ENCODE measurements around the gene GNAL. TPM values are rescaled to one million over a fixed set of nuclear protein-coding genes. Genes with fewer than 3 reads are reported as not detected.

Gene GNAL
- total RNA-seq, 2 donors from 2014 or later = 0.55 to 1.6 TPM

DNA sequence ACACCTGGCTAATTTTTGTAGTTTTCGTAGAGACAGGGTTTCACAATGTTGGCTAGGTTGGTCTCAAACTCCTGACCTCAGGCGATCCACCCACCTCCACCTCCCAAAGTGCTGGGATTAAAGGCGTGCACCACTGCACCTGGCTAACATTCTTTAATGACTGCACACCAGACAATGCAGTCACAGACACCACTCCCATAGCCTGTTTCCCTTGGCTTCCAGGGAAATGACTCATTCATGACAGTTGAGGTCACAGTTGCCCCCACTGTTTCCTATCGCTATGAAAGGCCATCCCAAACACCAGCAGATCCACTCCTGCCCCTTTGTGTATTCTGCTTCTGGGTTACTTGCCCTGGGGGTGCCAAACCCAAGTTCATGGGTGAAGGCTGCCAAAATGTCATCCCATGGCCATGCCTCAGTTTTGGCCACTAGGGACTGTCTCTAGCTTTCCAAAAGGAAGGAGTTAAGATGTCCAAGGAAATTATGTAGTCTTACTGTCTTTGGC lies 170.9 kb downstream of the GNAL start:
- H3K9me3 Mint-ChIP-seq = no peaks in the 10 kb centered on the region
- H3K4me3 Mint-ChIP-seq = no peak overlapping the region
- no peak for DNase-seq
- H3K36me3 Mint-ChIP-seq (ENCODE audit: insufficient read depth in 2 of 2) = no peaks in the 10 kb centered on the region
- peaks cover 21% of the 10 kb centered on the region for H3K4me1 Mint-ChIP-seq (ENCODE audit: low read depth)
- H3K27me3 Mint-ChIP-seq (ENCODE audit: low read depth) = peaks cover 3% of the 10 kb centered on the region
- peak; percentile 44 to 54 for ATAC-seq (replicated peaks in 1 of 2)
- no peak overlapping the region for H3K27ac Mint-ChIP-seq

DNA sequence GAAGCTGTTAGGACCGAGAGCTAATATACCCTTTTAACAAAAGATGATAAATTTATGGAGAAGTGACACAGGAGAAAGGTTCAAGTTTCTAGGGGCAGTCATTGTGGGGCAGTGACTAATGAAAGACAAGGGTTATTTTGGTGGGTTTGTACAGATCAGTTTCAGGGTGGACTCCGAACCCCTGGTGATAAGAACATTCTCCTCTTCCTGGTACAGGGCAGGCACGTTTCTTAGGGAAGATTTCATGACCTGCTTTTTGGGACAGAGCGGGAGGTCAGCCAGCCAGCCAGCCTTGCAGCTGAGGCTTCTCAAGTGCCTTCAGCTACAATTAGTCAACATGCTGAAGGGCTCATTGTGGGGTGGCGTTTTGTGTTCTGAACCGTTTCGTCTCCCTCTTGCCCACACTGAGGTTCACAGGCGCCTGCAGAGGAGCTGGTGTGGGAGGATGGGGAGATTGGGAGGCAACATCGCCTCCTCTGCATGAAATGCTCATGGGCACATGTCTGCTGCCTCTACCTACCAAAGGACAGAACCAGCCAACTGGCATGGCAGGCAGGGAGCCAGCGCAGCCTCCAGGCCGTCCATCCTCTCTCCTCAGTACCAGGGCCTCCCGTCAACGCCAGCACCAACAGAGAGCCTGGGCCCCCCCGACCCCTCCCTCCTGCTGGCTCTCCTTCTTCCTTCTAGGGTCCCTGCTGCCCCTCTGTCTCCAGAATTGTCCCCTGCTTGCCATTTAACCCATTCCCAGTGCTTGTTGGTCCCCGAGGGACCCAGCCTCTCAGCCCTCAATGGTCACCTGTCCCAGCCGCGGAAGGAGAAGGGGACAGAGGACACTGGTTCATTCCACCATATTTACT lies 171.8 kb downstream of the GNAL start:
- Mint-ChIP-seq H3K27ac (no peak overlapping the region), H3K27me3 (ENCODE audit: low read depth) (peaks cover 9% of the 10 kb centered on the region), H3K4me1 (ENCODE audit: low read depth) (peaks cover 21% of the 10 kb centered on the region), H3K9me3 (no peaks in the 10 kb centered on the region), H3K36me3 (ENCODE audit: insufficient read depth in 2 of 2) (no peaks in the 10 kb centered on the region), H3K4me3 (no peak overlapping the region)
- ATAC-seq (replicated peaks in 1 of 2) (no peak), DNase-seq (no peak)

DNA sequence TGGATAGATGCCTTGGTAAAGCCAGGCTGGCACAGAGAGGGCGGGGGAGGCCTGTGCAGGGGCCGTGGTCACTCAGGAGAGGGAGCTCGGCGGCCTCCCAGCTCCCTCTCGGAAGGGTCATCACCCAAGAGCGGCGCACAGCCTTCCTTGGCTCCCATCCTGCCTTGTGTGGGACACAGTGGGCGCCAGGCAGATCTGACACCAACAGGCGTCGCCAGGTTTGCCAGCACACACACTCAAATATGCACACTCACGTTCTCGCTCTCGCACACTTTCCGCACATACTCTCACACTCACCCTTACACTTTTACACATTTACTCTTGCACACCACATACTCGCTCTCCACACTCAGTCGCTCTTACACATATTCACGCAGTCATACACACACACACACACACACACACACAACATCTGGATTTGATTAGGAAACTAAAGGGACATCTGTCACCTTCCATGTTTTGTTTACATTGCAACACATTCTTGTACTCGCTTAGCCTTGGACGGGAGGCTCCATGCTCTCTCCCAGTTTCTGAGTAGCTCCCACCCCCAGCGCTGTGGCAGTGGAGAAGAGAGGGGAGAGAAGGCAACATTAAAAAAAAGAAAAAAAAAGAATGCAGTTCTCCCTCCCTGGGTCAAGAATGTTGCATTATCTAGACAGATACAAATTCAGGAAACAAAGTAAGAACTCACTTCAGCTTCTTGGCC lies 172.7 kb downstream of the GNAL start:
- Mint-ChIP-seq H3K27me3 (ENCODE audit: low read depth) (peaks cover 18% of the 10 kb centered on the region), H3K36me3 (ENCODE audit: insufficient read depth in 2 of 2) (no peaks in the 10 kb centered on the region), H3K27ac (no peak overlapping the region), H3K4me3 (no peak overlapping the region), H3K9me3 (no peaks in the 10 kb centered on the region), H3K4me1 (ENCODE audit: low read depth) (peaks cover 21% of the 10 kb centered on the region)
- DNase-seq (no peak), ATAC-seq (replicated peaks in 1 of 2) (no peak)

DNA sequence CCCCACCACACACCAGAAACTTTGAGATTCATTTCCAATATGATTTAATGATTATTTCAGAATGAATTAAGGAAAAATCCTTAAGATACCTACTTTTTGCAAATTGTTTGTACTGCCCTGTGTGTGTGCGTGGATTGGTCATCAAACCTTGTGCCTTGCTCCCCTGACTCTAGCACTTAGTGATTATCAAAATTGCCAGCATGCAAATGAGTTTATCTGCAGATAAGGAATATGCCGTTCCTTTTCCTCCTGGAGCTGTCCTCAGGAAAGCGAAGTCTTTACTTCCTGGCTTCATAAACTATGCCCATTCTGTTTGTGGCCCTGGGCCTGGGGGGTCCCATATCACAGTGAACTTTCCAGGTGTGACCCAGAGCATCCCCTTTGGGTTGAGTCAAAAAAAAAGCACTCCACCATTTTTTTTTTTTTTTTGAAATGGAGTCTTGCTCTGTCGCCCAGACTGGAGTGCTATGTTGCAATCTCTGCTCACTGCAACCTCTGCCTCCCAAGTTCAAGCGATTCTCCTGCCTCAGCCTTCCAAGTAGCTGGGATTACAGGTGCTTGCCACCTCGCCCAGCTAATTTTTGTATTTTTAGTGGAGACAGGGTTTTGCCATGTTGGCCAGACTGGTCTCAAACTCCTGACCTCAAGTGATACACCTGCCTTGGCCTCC lies 173.5 kb downstream of the GNAL start:
- Mint-ChIP-seq H3K27me3 (ENCODE audit: low read depth) (peaks cover 19% of the 10 kb centered on the region), H3K4me3 (no peak overlapping the region), H3K4me1 (ENCODE audit: low read depth) (peaks cover 14% of the 10 kb centered on the region), H3K9me3 (no peaks in the 10 kb centered on the region), H3K36me3 (ENCODE audit: insufficient read depth in 2 of 2) (no peaks in the 10 kb centered on the region), H3K27ac (no peak overlapping the region)
- DNase-seq (no peak), ATAC-seq (replicated peaks in 1 of 2) (no peak)

DNA sequence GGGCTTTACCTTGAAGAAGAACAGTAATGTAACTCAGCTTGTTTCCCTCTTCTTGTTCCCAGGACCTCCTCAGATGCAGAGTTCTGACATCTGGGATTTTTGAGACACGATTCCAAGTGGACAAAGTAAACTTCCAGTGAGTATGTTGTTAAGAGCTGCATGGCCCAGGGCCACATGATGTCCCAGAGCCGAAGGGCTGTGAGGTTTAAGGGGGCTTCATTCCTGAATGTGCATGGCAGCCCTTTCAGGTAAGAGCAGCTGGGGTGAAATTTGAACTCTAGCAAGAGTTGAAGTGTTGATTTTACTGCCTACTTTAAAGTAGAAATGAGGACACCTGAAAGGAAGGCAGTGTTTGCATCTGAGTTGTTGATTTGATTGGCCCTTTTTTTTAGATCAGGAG lies 175.4 kb downstream of the GNAL start:
- Mint-ChIP-seq H3K4me1 (ENCODE audit: low read depth) (peaks cover 10% of the 10 kb centered on the region), H3K27ac (no peak overlapping the region), H3K27me3 (ENCODE audit: low read depth) (peaks cover 19% of the 10 kb centered on the region), H3K9me3 (no peaks in the 10 kb centered on the region), H3K4me3 (no peak overlapping the region), H3K36me3 (ENCODE audit: insufficient read depth in 2 of 2) (no peaks in the 10 kb centered on the region)
- no peak for DNase-seq
- no peak for ATAC-seq (replicated peaks in 1 of 2)

DNA sequence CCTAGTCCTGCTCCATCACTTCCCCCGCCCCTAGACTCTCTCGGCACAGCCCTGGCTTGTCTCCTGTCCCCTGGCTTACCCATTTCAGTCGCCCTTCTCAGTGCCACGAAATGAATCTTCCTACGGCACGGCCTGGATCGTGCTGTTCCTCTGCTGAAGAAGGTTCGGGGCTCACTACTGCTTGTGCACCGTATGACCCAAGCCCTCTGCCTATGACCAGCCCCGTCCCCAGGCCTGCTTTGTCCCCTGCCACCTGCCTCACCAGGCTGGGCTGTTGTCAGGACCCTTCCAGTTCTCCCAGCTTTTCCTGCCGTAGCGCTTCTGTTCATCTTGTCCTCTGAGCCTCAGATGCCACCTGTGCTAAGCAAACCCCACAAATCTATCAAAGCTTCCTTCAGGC lies 176.0 kb downstream of the GNAL start:
- DNase-seq (no peak), ATAC-seq (replicated peaks in 1 of 2) (no peak)
- Mint-ChIP-seq H3K27ac (no peak overlapping the region), H3K4me3 (no peak overlapping the region), H3K27me3 (ENCODE audit: low read depth) (peaks cover 19% of the 10 kb centered on the region), H3K4me1 (ENCODE audit: low read depth) (peaks cover 4% of the 10 kb centered on the region), H3K36me3 (ENCODE audit: insufficient read depth in 2 of 2) (no peaks in the 10 kb centered on the region), H3K9me3 (no peaks in the 10 kb centered on the region)

DNA sequence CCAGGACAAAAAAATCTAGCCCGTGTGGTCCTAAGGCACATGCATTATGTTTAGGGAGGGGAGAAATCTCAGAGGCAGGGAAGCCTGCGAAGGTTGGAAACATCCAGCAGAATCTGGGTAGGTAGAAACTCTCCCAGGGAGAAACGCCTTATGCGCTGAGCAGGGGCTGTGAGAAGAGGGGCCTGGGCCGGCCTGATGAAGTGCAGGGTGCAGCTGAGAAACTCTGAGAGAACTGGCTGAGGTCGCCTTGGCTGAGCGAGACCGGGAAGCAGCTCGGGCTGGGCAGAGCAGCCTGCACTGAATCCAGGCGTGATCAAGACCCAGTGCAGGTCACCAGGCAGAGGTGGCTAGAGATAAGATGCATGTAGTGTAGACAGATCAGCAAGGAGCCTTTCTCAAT lies 177.3 kb downstream of the GNAL start:
- Mint-ChIP-seq H3K36me3 (ENCODE audit: insufficient read depth in 2 of 2) (no peaks in the 10 kb centered on the region), H3K4me3 (no peak overlapping the region), H3K27ac (no peak overlapping the region), H3K4me1 (ENCODE audit: low read depth) (no peaks in the 10 kb centered on the region), H3K27me3 (ENCODE audit: low read depth) (peaks cover 22% of the 10 kb centered on the region), H3K9me3 (no peaks in the 10 kb centered on the region)
- DNase-seq = no peak
- ATAC-seq (replicated peaks in 1 of 2) = no peak

DNA sequence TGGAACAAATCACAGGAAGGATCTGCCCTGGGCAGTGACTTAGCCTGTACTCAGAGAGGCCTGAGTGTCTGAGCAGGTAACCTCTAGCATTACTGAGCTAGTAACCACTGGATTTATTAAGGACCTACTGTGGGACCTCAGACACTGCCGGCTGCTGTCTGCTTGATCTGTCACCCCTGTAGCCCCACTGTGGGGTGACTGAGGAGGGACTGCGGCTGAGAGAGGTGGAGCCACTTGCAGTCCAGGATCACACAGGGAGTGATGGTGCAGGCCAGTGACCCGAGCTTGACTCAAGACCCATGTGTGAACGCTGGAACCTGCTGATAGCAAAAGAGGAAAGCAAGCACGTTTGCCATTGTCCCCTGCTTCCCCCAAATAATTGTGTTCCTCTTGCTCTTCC lies 177.7 kb downstream of the GNAL start:
- DNase-seq (no peak), ATAC-seq (replicated peaks in 1 of 2) (no peak)
- Mint-ChIP-seq H3K9me3 (no peaks in the 10 kb centered on the region), H3K4me3 (no peak overlapping the region), H3K36me3 (ENCODE audit: insufficient read depth in 2 of 2) (no peaks in the 10 kb centered on the region), H3K27ac (no peak overlapping the region), H3K4me1 (ENCODE audit: low read depth) (no peaks in the 10 kb centered on the region), H3K27me3 (ENCODE audit: low read depth) (peaks cover 23% of the 10 kb centered on the region)

DNA sequence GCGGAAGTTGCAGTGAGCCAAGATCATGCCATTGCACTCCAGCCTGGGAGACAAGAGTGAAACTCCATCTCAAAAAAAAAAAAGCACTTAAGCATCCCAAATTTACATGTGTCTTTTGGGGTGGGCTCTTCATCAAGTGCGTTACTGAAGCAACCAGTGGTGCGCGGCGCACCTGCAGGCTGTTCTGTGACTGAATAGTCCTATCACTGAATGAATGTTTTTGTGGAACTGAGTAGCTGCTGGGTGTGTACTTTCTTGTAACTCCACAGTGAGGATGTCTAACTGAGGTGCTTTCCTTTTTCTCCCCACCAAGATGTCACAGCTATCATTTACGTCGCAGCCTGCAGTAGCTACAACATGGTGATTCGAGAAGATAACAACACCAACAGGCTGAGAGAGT lies 179.2 kb downstream of the GNAL start:
- no peak overlapping the region for H3K4me3 Mint-ChIP-seq
- ATAC-seq (replicated peaks in 1 of 2) = no peak

DNA sequence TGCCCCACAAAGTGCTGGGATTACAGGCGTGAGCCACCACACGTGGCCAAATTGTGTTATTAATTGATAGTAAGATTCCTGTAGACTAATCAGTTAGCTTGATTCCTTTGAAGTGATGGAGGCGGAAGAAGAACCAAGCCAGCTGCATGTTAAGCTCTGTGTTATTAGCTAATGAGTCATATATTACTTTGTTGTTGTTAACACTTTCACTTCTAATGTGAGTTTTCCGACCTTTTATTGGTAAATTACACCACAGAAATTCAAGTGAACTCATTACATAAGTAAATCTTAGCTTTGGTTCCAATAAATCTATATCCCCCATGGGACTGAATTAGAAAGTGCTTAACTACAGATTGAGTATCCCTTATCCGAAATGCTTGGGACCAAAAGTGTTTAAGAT lies 182.4 kb downstream of the GNAL start:
- Mint-ChIP-seq H3K4me1 (ENCODE audit: low read depth) (no peaks in the 10 kb centered on the region), H3K4me3 (no peak overlapping the region), H3K27ac (no peak overlapping the region), H3K27me3 (ENCODE audit: low read depth) (peaks cover 8% of the 10 kb centered on the region), H3K9me3 (peaks cover 0 to 2% of the 10 kb centered on the region in 2 donors), H3K36me3 (ENCODE audit: insufficient read depth in 2 of 2) (peaks cover 0 to 2% of the 10 kb centered on the region in 2 donors)
- no peak for DNase-seq
- no peak for ATAC-seq (replicated peaks in 1 of 2)

More for the DNA sequence above, 179.2 kb downstream of the GNAL start:
- H3K4me1 Mint-ChIP-seq (ENCODE audit: low read depth) = no peaks in the 10 kb centered on the region
- H3K36me3 Mint-ChIP-seq (ENCODE audit: insufficient read depth in 2 of 2) = no peaks in the 10 kb centered on the region
- no peak overlapping the region for H3K27ac Mint-ChIP-seq
- no peaks in the 10 kb centered on the region for H3K9me3 Mint-ChIP-seq
- H3K27me3 Mint-ChIP-seq (ENCODE audit: low read depth) = peaks cover 23% of the 10 kb centered on the region
- DNase-seq = no peak

DNA sequence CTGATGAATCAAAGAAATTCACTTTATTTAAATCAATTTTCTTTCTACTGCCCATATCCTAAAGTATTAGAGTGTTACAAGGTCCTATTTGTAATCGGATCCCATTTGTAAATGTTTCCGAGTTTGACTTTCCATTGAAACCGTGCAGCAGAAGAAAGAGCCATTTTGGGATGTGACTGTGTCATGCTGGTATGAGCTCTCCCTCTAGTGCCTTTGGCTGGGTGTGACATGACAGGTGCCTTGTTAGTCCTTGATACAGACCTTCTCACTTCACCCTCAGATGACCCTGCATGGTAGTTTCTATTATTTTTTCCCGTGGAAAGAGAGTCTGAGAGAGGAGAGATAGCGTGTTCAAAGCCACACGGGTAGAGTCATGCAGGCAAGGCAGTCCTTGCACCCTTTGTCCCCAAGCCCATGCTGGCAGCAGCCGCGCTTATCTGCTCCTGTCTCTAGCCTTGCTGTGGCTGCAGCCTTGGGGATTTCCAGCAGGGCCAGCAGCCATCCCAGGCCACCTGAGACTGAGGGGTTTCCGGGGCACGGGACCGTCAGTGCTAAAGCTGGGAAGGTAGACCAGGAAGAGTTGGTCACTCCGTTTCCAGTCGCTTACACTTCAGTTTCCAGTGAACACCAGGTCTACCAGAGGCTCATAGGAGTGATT lies 183.5 kb downstream of the GNAL start:
- ATAC-seq (replicated peaks in 1 of 2) (peak in 1 of 2 donors; percentile 36), DNase-seq (no peak)
- peaks cover 4% of the 10 kb centered on the region for H3K27me3 Mint-ChIP-seq (ENCODE audit: low read depth)

DNA sequence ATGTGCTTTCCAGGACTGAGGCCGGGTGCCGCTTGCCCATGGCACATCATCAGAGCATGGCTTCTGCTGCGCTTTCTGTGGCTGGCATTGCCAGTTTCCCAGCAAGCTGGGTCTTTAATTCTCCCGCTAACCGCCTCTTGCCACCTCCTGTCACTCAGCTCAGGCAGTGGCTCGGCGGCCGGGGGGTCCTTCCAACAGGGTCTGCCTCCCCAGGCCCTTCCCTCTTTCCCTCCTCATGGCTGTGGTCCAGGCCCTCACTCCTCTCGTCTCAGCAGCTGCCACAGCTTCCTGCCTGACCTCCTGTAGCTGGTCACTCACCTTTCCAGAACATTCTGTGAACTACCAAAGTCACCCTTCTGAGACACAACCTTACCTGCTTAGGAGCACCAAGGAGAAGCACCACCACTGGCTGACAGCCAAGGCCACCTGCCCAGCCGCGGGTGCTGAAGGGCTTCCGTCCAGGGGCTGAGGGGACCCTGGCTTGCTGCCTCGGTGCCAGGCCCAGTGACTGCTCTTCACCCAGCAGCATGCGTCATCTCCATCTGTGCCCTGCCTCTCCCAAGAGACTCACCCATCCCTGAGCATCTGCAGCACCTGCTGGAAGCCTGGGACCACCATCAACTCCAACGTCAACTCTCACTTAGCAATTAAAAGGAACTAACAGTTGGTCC lies 184.7 kb downstream of the GNAL start:
- Mint-ChIP-seq H3K36me3 (ENCODE audit: insufficient read depth in 2 of 2) (peaks cover 0 to 4% of the 10 kb centered on the region in 2 donors), H3K27ac (no peak overlapping the region), H3K27me3 (ENCODE audit: low read depth) (peaks cover 4% of the 10 kb centered on the region), H3K4me1 (ENCODE audit: low read depth) (no peaks in the 10 kb centered on the region), H3K4me3 (no peak overlapping the region), H3K9me3 (peaks cover 0 to 2% of the 10 kb centered on the region in 2 donors)
- DNase-seq = no peak
- ATAC-seq (replicated peaks in 1 of 2) = no peak

More for the DNA sequence above, 183.5 kb downstream of the GNAL start:
- Mint-ChIP-seq H3K4me3 (no peak overlapping the region), H3K4me1 (ENCODE audit: low read depth) (no peaks in the 10 kb centered on the region), H3K9me3 (peaks cover 0 to 2% of the 10 kb centered on the region in 2 donors), H3K27ac (no peak overlapping the region), H3K36me3 (ENCODE audit: insufficient read depth in 2 of 2) (peaks cover 0 to 4% of the 10 kb centered on the region in 2 donors)

Measured in activated T-cell treated with anti-CD3 and anti-CD28 coated beads, Interleukin-2, amount 50 U/mL, for 72 hours (primary cell).